ENCODE data around the gene SLC2A11.

DNA sequence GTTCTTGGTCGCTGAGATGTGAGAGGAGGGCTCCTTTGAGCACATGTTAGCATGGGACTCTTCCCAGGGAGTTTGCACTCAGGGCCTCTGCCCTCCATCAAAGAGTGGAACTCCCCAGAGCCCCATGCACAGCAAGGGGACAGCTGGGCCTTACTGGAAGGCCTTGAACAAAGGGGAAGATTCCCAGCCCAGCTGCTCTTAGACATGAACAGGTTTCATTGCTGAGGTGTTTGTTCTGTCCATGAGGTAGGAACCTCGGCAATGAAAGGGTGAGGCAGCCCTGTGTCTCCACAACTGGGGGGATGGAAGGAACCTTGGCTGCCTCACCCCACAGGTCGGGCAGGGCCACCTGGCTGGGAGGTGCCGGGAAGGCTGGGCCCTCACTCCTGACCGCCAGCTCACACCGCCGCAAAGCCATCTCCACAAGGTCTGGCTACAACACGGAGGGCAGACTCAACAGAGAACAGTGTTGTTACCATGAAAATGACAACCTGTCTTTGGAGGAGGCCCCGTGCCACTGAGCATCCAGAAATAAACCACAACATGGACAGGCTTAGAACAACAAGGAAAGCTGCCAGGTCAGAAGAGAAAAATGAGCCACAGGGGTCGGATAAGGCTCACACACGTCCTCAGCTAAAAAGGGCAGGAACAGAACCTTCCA lies 22.1 kb upstream of the SLC2A11 start:
- TF ChIP-seq, protein P1, sequence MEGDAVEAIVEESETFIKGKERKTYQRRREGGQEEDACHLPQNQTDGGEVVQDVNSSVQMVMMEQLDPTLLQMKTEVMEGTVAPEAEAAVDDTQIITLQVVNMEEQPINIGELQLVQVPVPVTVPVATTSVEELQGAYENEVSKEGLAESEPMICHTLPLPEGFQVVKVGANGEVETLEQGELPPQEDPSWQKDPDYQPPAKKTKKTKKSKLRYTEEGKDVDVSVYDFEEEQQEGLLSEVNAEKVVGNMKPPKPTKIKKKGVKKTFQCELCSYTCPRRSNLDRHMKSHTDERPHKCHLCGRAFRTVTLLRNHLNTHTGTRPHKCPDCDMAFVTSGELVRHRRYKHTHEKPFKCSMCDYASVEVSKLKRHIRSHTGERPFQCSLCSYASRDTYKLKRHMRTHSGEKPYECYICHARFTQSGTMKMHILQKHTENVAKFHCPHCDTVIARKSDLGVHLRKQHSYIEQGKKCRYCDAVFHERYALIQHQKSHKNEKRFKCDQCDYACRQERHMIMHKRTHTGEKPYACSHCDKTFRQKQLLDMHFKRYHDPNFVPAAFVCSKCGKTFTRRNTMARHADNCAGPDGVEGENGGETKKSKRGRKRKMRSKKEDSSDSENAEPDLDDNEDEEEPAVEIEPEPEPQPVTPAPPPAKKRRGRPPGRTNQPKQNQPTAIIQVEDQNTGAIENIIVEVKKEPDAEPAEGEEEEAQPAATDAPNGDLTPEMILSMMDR (IDR thresholded peaks at IDR 0.05): no peak
- no peak for TF ChIP-seq POLR2A (IDR thresholded peaks at IDR 0.05)
